ENCODE measurements around the gene LLGL2.
"Not testable (repeated sequence)": the region's sequence is repeated elsewhere in the genome, so short reads cannot be mapped to it uniquely, and the experiment has no call there.

LLGL2 gene

GRCh38 chr17:75509528-75510258 is 15.8 kb upstream of the LLGL2 start:
- no peak for FAIRE-seq

GRCh38 chr17:75511270-75511609 is 14.3 kb upstream of the LLGL2 start:
- FAIRE-seq = no peak

GRCh38 chr17:75511610-75512575 is 13.6 kb upstream of the LLGL2 start:
- no peak for FAIRE-seq

DNA sequence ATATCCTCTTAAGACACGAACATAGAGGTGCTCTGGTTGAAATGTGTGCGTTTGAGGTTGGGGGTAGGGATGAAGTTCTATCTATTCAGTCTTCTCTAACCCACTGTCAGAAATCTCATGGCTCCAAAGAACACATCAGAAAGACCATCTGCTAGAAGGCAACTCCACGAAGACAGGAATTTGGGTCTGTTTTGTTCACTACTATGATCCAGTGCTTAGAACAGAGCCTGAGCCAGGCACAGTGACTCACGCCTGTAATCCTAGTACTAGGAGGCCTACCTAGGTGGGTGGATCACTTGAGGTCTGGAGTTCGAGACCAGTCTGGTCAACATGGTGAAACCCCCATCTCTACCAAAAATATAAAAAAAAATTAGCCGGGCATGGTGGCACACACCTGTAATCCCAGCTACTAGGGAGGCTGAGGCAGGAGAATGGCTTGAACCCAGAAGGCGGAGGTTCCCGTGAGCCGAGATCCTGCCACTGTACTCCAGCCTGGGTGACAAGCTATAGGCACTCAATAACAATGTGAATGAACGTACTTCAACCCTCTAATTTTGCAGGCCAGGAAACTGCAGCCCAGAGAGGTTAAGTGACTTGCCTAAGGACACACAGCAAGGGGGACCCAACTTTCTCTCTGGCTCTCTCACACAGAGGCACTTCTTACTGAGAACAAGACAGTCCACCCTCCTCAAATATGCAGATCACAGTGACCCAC is 12.4 kb upstream of the LLGL2 start:
- no peak for FAIRE-seq

- FAIRE-seq = no peak
These were observed 11.9 kb upstream of the LLGL2 start for GRCh38 chr17:75513641-75514000.

DNA sequence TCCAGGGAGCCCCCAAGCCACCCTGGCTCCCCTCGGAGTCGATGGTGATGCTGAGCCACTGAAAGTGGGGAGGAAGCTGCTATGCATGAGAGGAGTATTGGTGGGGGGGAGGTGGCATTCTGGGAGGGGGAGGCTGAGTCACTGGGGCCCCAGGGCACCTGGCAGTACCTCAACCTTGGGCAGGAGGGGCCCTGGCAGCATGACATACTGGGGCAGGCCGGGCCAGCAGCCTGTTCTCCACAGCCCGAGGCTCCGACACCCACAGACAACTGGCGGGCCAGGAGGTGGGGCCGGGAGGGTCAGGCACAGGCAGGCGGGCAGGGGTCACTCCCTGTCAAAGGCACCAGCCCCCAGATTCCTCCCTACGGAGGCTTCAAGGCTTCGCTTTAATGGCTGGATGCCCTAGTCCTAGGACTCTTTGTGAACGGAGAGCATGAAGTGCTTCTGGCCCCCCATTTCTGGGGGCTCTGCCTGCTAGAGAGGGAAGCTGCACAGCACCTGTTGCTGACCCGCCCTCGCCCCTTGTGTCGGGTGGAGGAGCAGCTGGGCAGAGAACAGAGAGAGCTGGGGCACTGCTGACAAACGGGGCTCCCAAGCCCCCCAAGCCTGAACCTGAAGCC is 11.1 kb upstream of the LLGL2 start:
- FAIRE-seq = no peak

GRCh38 chr17:75514919-75515495 is 10.5 kb upstream of the LLGL2 start:
- FAIRE-seq = no peak

GRCh38 chr17:75515496-75516254 is 9.8 kb upstream of the LLGL2 start, which contains the start of gene CASKIN2:
Gene CASKIN2, minus strand, starts transcription at chr17:75515537. Its CDS starts 1,733 bp downstream, at chr17:75513804.
- FAIRE-seq = no peak

DNA sequence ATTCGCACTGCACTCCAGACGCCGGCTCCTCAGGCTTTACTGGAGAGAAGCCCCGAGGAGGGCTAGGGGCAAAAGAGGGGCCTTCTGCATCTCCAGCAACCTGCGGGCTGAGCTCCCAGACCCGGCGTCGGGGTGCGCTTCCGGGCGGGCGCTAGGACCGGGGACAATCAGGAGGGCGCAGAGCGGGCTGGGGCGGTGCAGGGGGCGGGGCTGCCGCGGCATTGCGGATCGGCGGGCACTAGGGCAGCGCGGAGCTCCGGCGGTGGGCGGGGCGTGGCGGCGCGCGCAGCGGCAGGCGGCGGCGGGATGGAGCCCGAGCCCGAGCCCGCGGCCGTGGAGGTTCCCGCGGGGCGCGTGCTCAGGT is 9.3 kb upstream of the LLGL2 start, which contains the start of gene TSEN54:
TSEN54 (plus strand) TSS at position 274 of the 364 bp plus-strand sequence; CDS start at position 307, 33 bp downstream.
- no peak for FAIRE-seq

DNA sequence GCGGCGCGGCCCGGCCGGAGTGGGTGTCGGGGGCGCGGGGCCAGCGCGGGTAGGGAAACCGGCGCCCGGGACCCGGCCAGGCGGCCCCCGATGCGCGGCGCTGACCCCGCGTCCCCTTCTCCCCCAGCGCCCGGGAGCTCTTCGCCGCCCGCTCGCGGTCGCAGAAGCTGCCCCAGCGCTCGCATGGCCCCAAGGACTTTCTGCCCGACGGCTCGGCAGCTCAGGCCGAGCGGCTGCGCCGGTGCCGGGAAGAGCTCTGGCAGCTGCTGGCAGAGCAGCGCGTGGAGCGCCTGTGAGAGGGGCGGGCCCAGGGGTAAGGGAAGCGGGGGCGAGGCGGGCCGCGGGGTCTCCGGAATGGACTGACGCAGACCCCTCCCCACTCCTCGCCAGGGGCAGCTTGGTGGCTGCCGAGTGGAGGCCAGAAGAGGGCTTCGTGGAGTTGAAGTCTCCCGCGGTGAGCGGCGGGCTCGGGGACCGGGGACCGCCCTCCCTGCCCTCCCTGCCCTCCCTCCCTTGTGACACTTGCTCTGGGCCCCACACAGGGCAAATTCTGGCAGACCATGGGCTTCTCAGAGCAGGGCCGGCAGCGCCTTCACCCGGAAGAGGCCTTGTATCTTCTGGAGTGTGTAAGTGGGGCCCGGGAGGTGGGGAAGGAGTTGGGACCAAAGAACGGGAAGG is 8.7 kb upstream of the LLGL2 start:
- no peak for FAIRE-seq

DNA sequence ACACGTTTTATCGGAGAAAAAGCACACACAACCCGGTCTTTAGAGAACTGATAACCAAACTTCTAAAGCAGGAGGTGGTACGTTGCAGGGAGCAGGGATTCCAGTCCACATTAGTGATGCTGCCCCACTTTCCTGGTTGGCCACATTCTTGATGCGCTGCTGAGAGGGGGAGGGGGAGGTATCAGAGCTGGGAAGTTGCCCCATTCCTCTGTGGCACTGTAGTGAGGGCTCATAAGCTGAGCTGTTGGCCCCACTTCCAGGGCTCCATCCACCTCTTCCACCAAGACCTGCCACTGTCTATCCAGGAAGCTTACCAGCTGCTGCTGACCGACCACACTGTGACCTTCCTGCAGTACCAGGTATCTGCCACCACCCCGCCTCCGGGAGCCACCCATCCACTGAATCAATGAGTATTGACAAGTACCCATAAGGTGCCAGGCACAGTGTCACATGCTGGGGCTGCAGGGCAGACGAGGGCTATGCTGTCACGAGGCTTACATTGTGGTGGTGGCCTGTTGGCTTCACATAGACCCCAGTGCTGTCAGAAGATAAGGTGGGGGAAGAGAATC is 8.1 kb upstream of the LLGL2 start:
- no peak for FAIRE-seq

GRCh38 chr17:75518201-75518600 is 7.3 kb upstream of the LLGL2 start:
- no peak for FAIRE-seq

DNA sequence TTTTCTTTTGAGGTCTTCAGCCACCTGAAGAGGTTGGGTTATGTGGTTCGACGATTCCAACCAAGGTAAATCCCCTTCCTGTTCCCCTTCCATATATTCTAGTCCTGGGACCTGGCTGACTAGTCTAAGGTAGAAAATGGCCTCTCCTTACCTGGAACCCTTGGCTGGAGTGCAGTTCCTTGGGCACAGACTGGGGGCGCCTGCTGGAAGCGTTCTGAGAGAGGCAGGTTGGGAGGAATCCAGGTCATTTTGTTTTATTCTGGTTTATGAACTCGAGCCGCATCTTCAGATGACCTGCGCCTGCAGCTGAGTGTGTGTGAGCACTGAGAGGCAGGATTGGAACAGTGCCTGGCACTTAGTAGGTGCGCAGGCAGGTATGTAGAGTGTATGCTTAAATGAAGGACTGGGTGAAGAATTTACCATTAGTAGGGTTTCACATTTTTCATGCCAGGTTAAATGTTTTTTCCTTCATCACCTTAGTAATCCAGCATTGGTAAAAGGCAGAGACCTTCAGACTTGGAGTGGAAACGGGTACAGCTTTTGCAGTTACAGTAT is 6.4 kb upstream of the LLGL2 start:
- FAIRE-seq = no peak

DNA sequence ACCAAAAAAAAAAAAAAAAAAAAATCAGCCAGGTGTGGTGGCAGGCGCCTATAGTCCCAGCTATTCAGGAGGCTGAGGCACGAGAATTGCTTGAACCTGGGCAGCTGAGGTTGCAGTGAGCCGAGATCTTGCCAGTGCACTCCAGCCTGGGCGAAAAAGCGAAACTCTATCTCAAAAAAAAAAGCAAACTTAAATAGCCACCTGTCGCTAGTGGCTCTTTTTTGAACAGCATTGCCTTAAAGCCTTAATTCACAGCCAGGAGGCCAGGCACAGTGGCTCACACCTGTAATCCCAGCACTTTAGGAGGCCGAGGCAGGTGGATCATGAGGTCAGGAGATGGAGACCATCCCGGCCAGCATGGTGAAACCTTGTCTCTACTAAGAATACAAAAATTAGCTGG is 5.1 kb upstream of the LLGL2 start:
- FAIRE-seq = not testable (repeated sequence)

- no peak for FAIRE-seq
These were observed 4.2 kb upstream of the LLGL2 start for GRCh38 chr17:75521290-75521689.

- FAIRE-seq = no peak
These were observed 3.4 kb upstream of the LLGL2 start for GRCh38 chr17:75521951-75522727.

DNA sequence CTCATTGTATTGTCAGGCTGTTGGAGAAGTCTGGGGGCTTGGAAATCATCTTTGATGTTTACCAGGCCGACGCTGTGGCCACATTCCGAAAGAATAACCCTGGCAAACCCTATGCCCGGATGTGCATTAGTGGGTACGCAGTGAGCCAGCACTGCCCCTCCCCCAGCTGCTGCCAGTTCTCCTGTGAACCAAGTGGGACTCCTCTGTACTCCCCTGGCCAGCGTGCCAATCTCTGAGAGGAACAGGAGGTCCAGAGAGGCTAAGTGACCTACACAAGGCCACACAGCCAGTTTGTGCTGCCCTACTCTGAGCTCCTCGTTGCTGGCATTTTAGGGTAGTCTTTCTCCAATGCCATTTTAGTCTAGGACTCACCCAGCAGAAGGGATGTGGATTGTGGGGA is 1.9 kb upstream of the LLGL2 start:
- no peak for FAIRE-seq

- no peak for FAIRE-seq
These were observed 1.1 kb upstream of the LLGL2 start for GRCh38 chr17:75524269-75524969.

Data from TTC549 (cell line).